Rectal smooth muscle tissue (tissue), 1 donor: ENCODE measurements around the gene TMED9.

Source experiments
- H3K27ac ChIP-seq: one replicate; pipeline ENCODE4 v1.7.0; 2013; ENCODE audit warnings: low read depth, low read length, inconsistent platforms
- H3K27me3 ChIP-seq: one replicate; pipeline ENCODE4 v1.7.0; 2013; ENCODE audit warnings: low read length; ENCODE audit not compliant: control insufficient read depth, insufficient read depth
- H3K36me3 ChIP-seq: one replicate; pipeline ENCODE4 v1.7.0; 2013; ENCODE audit warnings: low read length; ENCODE audit not compliant: control insufficient read depth, insufficient read depth
- H3K4me1 ChIP-seq: one replicate; pipeline ENCODE4 v1.7.0; 2013; ENCODE audit warnings: low read length; ENCODE audit not compliant: control insufficient read depth, insufficient read depth
- H3K4me3 ChIP-seq: one replicate; pipeline ENCODE4 v1.7.0; 2013; ENCODE audit warnings: low read length
- H3K9ac ChIP-seq: one replicate; pipeline ENCODE4 v1.7.0; 2013; ENCODE audit warnings: low read length

TMED9 gene

DNA sequence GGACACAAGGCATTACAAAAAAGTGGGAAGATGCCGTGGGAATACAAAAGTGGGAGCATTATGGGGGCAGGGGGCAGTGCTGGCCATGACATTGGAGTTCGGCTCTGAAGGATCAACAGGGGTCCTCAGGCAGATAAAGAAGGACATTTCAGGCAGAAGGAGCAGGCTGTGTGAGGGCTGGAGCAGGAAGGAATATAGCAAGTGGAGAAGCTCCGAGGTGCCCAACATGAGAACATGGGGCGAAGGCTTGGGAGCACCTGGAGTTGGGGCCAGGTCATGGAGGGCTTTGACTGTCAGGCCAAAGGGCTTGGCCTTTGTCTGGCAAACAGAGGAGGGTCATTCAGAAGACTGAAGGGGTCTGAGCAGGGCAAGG, 10.4 kb downstream of the TMED9 start:
- no peak overlapping the region for H3K9ac ChIP-seq
- H3K27me3 ChIP-seq, result no peaks in the 10 kb centered on the region
- no peak overlapping the region for H3K27ac ChIP-seq
- H3K36me3 ChIP-seq, result no peaks in the 10 kb centered on the region
- no peak overlapping the region for H3K4me3 ChIP-seq
- peaks cover 4% of the 10 kb centered on the region for H3K4me1 ChIP-seq

DNA sequence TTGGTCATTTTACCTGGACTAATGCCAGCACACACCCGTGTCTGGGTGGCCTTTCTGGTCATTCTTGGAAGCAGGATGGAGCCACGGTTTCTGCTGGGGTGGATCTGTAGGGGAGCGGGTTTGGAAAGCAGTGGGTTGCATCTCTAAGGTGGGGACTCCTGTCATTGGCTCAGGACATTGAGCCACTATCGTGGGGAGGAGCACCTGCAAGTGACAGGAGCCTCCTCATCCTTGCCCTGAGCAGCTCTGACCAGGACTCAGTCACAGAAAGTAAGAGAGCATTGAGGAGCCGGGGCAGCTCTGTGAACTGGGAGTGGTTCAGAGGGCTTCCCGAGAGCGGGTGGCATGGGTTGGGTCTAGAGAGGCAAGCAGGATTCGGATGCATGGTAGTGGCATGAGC, 11.6 kb downstream of the TMED9 start:
- Histone ChIP-seq H3K9ac (no peak overlapping the region), H3K36me3 (no peaks in the 10 kb centered on the region), H3K4me1 (peaks cover 4% of the 10 kb centered on the region), H3K27ac (no peak overlapping the region), H3K4me3 (no peak overlapping the region), H3K27me3 (no peaks in the 10 kb centered on the region)

DNA sequence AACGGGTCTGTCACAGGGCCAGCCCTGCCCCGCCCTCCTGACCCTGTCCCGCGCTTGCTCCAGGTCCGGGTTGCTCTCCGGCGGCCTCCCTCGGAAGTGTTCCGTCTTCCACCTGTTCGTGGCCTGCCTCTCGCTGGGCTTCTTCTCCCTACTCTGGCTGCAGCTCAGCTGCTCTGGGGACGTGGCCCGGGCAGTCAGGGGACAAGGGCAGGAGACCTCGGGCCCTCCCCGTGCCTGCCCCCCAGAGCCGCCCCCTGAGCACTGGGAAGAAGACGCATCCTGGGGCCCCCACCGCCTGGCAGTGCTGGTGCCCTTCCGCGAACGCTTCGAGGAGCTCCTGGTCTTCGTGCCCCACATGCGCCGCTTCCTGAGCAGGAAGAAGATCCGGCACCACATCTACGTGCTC, 12.1 kb downstream of the TMED9 start:
- Histone ChIP-seq H3K27ac (no peak overlapping the region), H3K4me3 (no peak overlapping the region), H3K36me3 (no peaks in the 10 kb centered on the region), H3K27me3 (no peaks in the 10 kb centered on the region), H3K4me1 (peaks cover 4% of the 10 kb centered on the region), H3K9ac (no peak overlapping the region)

DNA sequence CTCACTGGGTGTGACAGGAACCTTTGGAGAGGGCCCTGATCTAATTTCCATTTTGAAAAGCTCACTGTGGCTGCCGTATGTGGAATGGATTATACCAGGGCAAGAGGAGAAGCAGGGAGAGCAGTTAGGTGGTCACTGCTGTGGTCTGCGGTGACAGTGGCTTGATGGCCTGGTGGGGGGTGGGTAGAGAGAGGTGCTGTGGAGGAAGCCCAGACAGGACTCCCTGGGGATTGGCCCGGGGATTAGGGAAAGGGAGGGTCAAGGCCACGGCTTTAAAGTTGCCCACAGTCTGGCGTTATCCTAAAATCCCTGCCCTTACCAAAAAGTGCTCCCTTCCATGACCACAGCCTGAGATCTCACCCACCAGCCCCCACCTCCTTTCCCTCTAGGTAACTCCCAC, 12.7 kb downstream of the TMED9 start:
- no peak overlapping the region for H3K4me3 ChIP-seq
- no peak overlapping the region for H3K27ac ChIP-seq
- no peaks in the 10 kb centered on the region for H3K27me3 ChIP-seq
- H3K9ac ChIP-seq, result no peak overlapping the region
- no peaks in the 10 kb centered on the region for H3K36me3 ChIP-seq
- peaks cover 4% of the 10 kb centered on the region for H3K4me1 ChIP-seq

DNA sequence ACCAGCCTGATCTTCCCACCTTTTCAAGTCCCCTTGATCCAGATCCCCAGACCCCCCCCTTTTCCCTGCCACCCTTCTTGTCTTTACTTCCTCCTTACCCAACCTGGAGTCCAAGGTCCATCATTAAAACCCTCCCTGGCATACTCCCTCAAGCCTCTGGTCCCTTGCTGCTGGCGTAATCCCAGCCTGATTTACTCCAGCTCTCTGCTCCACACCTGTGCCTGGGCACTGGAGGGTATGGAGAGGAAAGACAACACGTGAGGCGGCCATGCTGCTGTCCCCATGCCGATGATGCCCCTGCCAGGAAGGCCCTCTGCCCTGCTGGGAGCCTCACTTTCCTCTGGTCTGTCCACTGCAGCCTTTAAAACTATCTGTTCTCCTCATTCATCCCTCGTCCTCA, 13.1 kb downstream of the TMED9 start:
- Histone ChIP-seq H3K9ac (no peak overlapping the region), H3K27ac (no peak overlapping the region), H3K4me3 (no peak overlapping the region), H3K27me3 (no peaks in the 10 kb centered on the region), H3K4me1 (peaks cover 4% of the 10 kb centered on the region), H3K36me3 (no peaks in the 10 kb centered on the region)

DNA sequence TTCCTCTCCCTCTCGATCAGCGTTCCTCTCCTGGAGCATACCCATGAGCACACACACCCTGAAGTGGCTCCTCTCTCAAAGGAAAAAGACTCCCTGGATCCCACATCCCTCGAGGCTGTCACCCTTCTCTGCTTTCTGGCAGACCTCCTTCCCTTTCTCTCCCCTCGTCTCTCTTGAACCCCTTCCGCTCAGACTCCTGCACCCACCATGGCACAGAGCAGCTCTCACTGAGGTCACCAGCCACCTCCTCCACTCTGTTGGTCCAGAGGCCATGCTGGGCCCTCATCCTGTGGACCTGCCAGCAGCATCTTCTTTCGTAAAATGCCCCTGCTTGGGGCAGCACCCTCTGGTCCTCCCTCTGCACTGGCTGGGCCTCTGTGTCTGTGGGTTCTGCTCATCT, 13.7 kb downstream of the TMED9 start:
- Histone ChIP-seq H3K27me3 (no peaks in the 10 kb centered on the region), H3K27ac (no peak overlapping the region), H3K9ac (no peak overlapping the region), H3K4me3 (no peak overlapping the region), H3K36me3 (no peaks in the 10 kb centered on the region), H3K4me1 (peaks cover 2% of the 10 kb centered on the region)

DNA sequence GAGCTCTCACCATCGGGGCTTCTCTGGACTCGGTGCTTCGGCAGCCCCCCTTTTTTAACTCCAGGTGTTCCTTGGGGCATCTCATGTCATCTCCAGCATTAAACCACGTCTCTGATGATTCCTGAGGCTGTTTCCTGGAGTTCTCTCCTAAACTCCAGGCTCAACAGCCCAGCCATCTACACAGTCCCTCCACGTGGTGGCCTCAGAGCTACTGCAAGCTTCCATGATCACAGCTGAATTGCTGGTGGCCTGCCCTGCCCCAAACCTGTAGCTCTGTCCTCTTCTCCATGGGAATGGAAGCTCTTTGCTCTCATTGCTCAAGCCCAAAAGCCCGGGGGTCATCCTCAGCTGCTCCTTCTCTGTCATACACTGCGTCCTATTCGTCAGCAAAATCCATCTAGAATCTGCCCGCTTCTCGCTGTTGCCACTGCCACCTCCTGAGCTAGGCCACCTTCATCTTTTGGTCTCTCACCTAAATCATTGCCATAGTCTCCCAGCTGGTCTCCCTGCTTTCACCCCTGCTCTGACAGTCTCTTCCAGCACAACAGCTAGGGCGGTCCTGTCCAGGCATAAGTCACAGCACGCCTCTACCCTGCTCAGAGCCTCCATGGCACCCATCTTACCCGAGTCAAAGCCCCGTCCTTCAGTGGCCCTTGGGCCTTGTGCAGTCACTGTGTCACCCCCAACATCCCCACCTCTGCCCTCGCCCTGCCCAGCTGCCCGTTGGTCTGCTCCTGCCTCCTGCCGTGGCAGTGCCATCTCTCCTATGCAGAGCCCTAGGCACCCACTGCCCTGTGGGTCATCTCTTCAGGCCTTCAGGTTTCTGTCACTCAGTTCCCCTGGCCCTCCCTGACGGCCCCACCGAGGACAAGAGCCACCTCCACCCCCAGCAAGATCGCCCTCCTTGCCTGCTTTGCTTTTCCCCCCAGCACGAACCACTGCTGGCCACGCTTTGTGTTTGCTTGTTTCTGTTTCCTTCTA, 14.4 kb downstream of the TMED9 start:
- Histone ChIP-seq H3K4me1 (no peaks in the 10 kb centered on the region), H3K27ac (no peak overlapping the region), H3K36me3 (no peaks in the 10 kb centered on the region), H3K4me3 (no peak overlapping the region), H3K27me3 (no peaks in the 10 kb centered on the region), H3K9ac (no peak overlapping the region)

DNA sequence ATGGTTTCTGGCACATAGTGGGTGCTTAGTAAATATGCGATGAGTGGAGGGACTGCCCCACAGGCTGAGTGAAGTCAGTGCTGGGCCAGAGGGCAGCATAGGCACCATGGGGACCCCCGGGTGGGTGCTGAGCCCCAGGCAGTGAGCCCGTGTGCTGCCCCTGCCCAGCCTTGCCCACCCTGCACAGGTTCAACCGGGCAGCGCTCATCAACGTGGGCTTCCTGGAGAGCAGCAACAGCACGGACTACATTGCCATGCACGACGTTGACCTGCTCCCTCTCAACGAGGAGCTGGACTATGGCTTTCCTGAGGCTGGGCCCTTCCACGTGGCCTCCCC, 15.1 kb downstream of the TMED9 start:
- H3K27ac ChIP-seq, result no peak overlapping the region
- no peaks in the 10 kb centered on the region for H3K4me1 ChIP-seq
- H3K36me3 ChIP-seq, result no peaks in the 10 kb centered on the region
- H3K4me3 ChIP-seq, result no peak overlapping the region
- no peaks in the 10 kb centered on the region for H3K27me3 ChIP-seq
- H3K9ac ChIP-seq, result no peak overlapping the region

DNA sequence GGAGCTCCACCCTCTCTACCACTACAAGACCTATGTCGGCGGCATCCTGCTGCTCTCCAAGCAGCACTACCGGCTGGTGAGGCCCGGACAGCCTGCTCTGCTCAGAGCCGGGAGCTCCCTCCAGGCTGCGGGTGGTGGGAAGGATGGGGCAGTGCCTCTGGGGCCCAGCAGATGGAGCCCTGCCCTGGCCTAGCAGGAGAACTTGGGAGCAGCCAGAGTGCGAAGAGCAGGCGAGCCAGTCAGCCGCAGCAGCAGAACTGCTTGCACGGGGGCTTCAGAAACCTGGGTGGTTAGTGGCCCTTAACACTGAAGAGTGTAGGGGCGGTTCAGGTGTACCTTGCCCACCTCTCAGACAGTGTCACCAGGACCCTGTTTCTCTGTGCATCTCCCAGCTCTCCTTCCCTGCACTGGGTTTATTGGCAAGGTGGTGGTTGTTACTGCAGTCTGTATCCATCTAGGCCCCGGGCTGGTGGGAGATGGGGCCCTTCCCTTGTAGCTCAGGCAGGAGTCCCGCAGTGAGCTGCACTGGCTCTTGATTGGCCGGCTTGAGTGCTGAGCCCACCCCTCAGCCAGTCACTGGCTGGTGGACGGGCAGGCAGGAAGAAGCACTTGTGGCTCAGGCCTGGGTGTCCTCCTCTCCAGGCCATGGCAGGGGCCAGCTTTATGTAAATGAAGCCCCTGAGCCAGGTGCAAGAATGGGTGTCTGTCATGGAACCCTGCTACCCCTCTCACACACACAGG, 15.6 kb downstream of the TMED9 start:
- H3K27ac ChIP-seq, result no peak overlapping the region
- no peaks in the 10 kb centered on the region for H3K4me1 ChIP-seq
- no peaks in the 10 kb centered on the region for H3K36me3 ChIP-seq
- H3K9ac ChIP-seq, result no peak overlapping the region
- H3K27me3 ChIP-seq, result no peaks in the 10 kb centered on the region
- H3K4me3 ChIP-seq, result no peak overlapping the region

DNA sequence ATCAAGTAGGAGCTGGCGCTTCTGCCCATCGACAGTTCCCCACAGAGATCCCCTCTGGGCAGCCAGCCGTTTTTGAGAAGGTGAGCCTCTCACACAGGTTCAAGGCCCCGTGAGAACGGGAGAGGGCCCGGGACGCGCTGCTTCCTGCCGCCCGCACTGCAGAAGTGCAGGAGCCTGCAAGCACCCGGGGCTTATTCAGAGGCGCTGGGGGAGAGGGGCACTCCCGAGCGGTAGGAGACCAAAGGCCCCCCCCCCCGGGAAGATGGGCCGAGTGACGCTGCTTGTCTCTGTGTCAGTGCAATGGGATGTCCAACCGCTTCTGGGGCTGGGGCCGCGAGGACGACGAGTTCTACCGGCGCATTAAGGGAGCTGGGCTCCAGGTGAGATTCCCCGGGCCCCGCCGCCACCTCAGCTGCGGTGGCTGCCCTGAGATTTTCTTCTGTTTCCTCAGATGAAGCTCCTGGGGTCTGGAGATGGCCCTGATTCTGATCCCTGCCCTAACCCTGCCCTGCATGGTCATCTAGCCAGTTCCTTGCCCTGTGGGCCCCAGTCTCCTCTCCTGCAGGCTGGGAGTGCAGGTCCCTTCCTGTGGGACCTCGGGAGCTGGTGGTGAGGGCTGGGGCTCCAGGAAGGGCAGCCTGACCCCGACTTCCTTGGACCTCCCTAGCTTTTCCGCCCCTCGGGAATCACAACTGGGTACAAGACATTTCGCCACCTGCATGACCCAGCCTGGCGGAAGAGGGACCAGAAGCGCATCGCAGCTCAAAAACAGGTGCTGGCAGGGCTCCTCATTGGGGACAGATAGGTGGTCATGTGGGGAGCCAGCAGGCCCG, 16.5 kb downstream of the TMED9 start:
- H3K36me3 ChIP-seq, result no peaks in the 10 kb centered on the region
- H3K9ac ChIP-seq, result no peak overlapping the region
- no peaks in the 10 kb centered on the region for H3K27me3 ChIP-seq
- H3K27ac ChIP-seq, result no peak overlapping the region
- no peak overlapping the region for H3K4me3 ChIP-seq
- H3K4me1 ChIP-seq, result no peaks in the 10 kb centered on the region

DNA sequence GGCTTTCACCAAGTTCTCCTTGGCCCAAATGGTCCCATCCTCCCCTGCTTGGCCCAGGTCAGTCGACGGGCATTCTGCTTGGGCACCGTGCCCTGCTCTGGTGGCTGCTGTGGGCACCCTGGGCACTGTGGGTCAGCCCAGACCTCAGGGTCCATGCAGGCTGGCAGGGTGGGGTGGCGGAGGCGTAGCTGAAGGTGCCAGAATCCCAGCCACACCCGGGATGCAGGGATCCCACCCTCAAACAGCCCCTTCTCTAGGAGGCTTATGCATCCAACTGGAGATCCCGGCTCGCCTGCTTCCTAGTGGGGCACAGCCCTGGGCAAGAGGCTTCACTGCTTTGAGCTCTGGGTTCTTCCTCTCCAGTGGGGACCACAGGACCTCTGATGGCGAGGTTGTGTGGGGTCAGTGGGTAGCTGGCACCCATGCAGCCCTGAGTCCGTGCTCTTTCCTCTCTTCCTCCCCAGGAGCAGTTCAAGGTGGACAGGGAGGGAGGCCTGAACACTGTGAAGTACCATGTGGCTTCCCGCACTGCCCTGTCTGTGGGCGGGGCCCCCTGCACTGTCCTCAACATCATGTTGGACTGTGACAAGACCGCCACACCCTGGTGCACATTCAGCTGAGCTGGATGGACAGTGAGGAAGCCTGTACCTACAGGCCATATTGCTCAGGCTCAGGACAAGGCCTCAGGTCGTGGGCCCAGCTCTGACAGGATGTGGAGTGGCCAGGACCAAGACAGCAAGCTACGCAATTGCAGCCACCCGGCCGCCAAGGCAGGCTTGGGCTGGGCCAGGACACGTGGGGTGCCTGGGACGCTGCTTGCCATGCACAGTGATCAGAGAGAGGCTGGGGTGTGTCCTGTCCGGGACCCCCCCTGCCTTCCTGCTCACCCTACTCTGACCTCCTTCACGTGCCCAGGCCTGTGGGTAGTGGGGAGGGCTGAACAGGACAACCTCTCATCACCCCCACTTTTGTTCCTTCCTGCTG, 17.4 kb downstream of the TMED9 start:
- H3K4me3 ChIP-seq, result no peak overlapping the region
- no peak overlapping the region for H3K9ac ChIP-seq
- H3K36me3 ChIP-seq, result no peaks in the 10 kb centered on the region
- no peaks in the 10 kb centered on the region for H3K4me1 ChIP-seq
- no peak overlapping the region for H3K27ac ChIP-seq
- H3K27me3 ChIP-seq, result no peaks in the 10 kb centered on the region
